ENCODE results near the gene RASSF3. TPM values are rescaled to one million over a fixed set of nuclear protein-coding genes. Genes with fewer than 3 reads are reported as not detected.
"Not testable (repeated sequence)": the region's sequence is repeated elsewhere in the genome, so short reads cannot be mapped to it uniquely, and the experiment has no call there.

The RASSF3 gene
- total RNA-seq, 2 donors from 2014 or later: 52.6 to 90.3 TPM

GRCh38 chr12:64610660-64611340 lies 505 bp downstream of the RASSF3 start:
- Histone ChIP-seq H3K36me3 (no peaks in the 10 kb centered on the region), H3K4me1 (no peaks in the 10 kb centered on the region), H3K27ac (peak overlapping the region; percentile 98), H3K9ac (ENCODE audit: low read depth in 2 of 2, low read length in 2 of 2) (peak overlapping the region; percentile 97 to 99), H3K4me3 (peak overlapping the region; percentile 85), H3K27me3 (no peaks in the 10 kb centered on the region), H3K9me3 (no peaks in the 10 kb centered on the region)
- peak; percentile 68 for DNase-seq
- TF ChIP-seq, protein P1, sequence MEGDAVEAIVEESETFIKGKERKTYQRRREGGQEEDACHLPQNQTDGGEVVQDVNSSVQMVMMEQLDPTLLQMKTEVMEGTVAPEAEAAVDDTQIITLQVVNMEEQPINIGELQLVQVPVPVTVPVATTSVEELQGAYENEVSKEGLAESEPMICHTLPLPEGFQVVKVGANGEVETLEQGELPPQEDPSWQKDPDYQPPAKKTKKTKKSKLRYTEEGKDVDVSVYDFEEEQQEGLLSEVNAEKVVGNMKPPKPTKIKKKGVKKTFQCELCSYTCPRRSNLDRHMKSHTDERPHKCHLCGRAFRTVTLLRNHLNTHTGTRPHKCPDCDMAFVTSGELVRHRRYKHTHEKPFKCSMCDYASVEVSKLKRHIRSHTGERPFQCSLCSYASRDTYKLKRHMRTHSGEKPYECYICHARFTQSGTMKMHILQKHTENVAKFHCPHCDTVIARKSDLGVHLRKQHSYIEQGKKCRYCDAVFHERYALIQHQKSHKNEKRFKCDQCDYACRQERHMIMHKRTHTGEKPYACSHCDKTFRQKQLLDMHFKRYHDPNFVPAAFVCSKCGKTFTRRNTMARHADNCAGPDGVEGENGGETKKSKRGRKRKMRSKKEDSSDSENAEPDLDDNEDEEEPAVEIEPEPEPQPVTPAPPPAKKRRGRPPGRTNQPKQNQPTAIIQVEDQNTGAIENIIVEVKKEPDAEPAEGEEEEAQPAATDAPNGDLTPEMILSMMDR (IDR thresholded peaks at IDR 0.05): no peak
- intact Hi-C loops (cut with DNase I): loop anchor here (5.0 kb wide), 1 partner anchor 77 kb away; no protein-coding TSS in a partner anchor

- peak overlapping the region; percentile 97 to 99 for H3K9ac ChIP-seq (ENCODE audit: low read depth in 2 of 2, low read length in 2 of 2)
- peak overlapping the region; percentile 98 for H3K27ac ChIP-seq
- H3K36me3 ChIP-seq: no peaks in the 10 kb centered on the region
- peak overlapping the region; percentile 85 for H3K4me3 ChIP-seq
- DNase-seq: peak; percentile 60
- TF ChIP-seq, protein P1 (IDR thresholded peaks at IDR 0.05): no peak
- H3K9me3 ChIP-seq: no peaks in the 10 kb centered on the region
- no peaks in the 10 kb centered on the region for H3K27me3 ChIP-seq
- H3K4me1 ChIP-seq: no peaks in the 10 kb centered on the region
- intact Hi-C loops (cut with DNase I): loop anchor here (5.0 kb wide), 1 partner anchor 76 kb away; no protein-coding TSS in a partner anchor
Observed at GRCh38 chr12:64611341-64612284, 1.3 kb downstream of the RASSF3 start.

GRCh38 chr12:64612843-64613242 lies 2.5 kb downstream of the RASSF3 start:
- no peak for DNase-seq
- H3K9me3 ChIP-seq: no peaks in the 10 kb centered on the region
- no peaks in the 10 kb centered on the region for H3K27me3 ChIP-seq
- H3K27ac ChIP-seq: peak overlapping the region; percentile 19
- H3K9ac ChIP-seq (ENCODE audit: low read depth in 2 of 2, low read length in 2 of 2): no peak overlapping the region
- intact Hi-C loops (cut with DNase I): loop anchor here (5.0 kb wide), 1 partner anchor 74 kb away; no protein-coding TSS in a partner anchor
- H3K36me3 ChIP-seq: no peaks in the 10 kb centered on the region
- H3K4me1 ChIP-seq: no peaks in the 10 kb centered on the region
- no peak overlapping the region for H3K4me3 ChIP-seq
- TF ChIP-seq, protein P1 (IDR thresholded peaks at IDR 0.05): no peak

DNA sequence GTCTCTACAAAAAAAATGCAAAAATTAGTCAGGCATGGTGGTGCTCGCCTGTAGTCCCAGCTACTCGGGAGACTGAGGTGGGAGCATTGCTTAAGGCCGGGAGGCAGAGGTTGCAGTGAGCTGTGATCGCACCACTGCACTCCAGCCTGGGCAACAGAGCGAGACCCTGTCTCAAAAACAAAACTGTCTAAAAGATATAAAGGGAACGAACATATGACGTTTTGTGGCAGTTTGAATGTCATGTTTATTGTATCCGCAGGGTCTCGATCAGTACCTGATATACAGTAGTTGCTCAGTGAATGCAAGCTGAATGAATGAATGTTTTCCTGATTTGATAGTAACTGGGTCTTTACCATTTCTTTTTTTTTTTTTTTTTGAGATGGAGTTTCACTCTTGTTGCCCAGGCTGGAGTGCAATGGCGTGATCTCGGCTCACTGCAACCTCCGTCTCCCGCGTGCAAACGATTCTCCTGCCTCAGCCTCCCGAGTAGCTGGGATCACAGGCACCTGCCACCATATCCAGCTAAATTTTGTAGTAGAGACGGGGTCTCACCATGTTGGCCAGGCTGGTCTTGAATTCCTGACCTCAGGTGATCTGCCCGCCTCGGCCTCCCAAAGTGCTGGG lies 3.6 kb downstream of the RASSF3 start:
- not testable (repeated sequence) for H3K4me3 ChIP-seq; H3K27ac ChIP-seq; H3K27me3 ChIP-seq; H3K9ac ChIP-seq (ENCODE audit: low read depth in 2 of 2, low read length in 2 of 2); DNase-seq; H3K36me3 ChIP-seq; H3K4me1 ChIP-seq; H3K9me3 ChIP-seq
- intact Hi-C loops (cut with DNase I): loop anchor here (5.0 kb wide), 1 partner anchor 73 kb away; no protein-coding TSS in a partner anchor

DNA sequence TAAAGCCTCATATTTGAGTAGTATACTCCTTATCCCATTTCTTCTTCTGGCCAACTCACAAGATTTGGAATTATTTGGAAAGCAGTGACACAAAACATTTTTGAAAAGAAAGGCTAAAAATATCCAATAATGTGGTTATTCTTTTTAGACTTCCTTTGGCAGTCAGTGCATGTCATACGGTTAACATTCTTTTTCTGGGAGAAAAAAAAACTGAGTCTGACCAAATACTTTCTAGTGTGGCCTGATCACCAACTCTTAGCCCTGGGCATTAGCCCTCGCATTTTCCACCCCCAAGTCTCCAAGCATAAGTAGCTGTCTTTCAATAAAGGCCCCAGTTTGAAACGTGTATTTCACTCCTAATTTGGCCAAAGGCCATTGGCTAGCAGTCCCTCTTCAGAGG lies 5.9 kb downstream of the RASSF3 start:
- Histone ChIP-seq H3K4me1 (no peaks in the 10 kb centered on the region), H3K9ac (ENCODE audit: low read depth in 2 of 2, low read length in 2 of 2) (no peak overlapping the region), H3K36me3 (no peaks in the 10 kb centered on the region), H3K4me3 (no peak overlapping the region), H3K9me3 (no peaks in the 10 kb centered on the region), H3K27me3 (no peaks in the 10 kb centered on the region), H3K27ac (no peak overlapping the region)
- intact Hi-C loops (cut with DNase I): no loop called here
- no peak for DNase-seq
- TF ChIP-seq, protein P1 (IDR thresholded peaks at IDR 0.05): no peak
